NOMO-1 treated with dmso at 0.1 percent for 144 hours (cell line): ENCODE data around the gene PLXDC1.

Source experiments
- DNase-seq: peaks from one replicate; lab custom pipeline; 2025; ENCODE audit not compliant: unreplicated experiment; lab: John Stamatoyannopoulos, UW

Gene PLXDC1

GRCh38 chr17:39099663-39100286, 51.7 kb downstream of the PLXDC1 start:
- no peak for DNase-seq

GRCh38 chr17:39098588-39098987, 52.8 kb downstream of the PLXDC1 start:
- peak; percentile 12 for DNase-seq

- DNase-seq, result no peak
These were observed 53.9 kb downstream of the PLXDC1 start for GRCh38 chr17:39097537-39097936.

GRCh38 chr17:39097150-39097519, 54.3 kb downstream of the PLXDC1 start:
- DNase-seq, result no peak

- peak; percentile 35 for DNase-seq
These were observed 54.8 kb downstream of the PLXDC1 start for GRCh38 chr17:39096508-39097149.

- no peak for DNase-seq
These were observed 56.1 kb downstream of the PLXDC1 start for GRCh38 chr17:39095309-39095686.

- DNase-seq, result peak; percentile 5
These were observed 56.7 kb downstream of the PLXDC1 start for GRCh38 chr17:39094607-39095308.

- DNase-seq, result no peak
These were observed 58.7 kb downstream of the PLXDC1 start for GRCh38 chr17:39092692-39093230.

GRCh38 chr17:39090908-39091665, 60.4 kb downstream of the PLXDC1 start:
- no peak for DNase-seq

GRCh38 chr17:39090400-39090799, 61.0 kb downstream of the PLXDC1 start:
- no peak for DNase-seq

- no peak for DNase-seq
These were observed 66.9 kb downstream of the PLXDC1 start for GRCh38 chr17:39084558-39084957.

GRCh38 chr17:39083270-39083669, 68.2 kb downstream of the PLXDC1 start:
- DNase-seq, result no peak

- DNase-seq, result no peak
These were observed 69.0 kb downstream of the PLXDC1 start for GRCh38 chr17:39082482-39082881.

GRCh38 chr17:39081851-39082250, 69.6 kb downstream of the PLXDC1 start:
- no peak for DNase-seq

GRCh38 chr17:39080421-39081078, 70.9 kb downstream of the PLXDC1 start:
- no peak for DNase-seq

GRCh38 chr17:39079836-39080235, 71.6 kb downstream of the PLXDC1 start:
- no peak for DNase-seq

GRCh38 chr17:39077866-39078265, 73.6 kb downstream of the PLXDC1 start:
- DNase-seq, result no peak

GRCh38 chr17:39077252-39077651, 74.2 kb downstream of the PLXDC1 start:
- DNase-seq, result no peak

- DNase-seq, result no peak
These were observed 76.8 kb downstream of the PLXDC1 start for GRCh38 chr17:39074676-39075075.

- DNase-seq, result no peak
These were observed 77.5 kb downstream of the PLXDC1 start for GRCh38 chr17:39073916-39074315.

GRCh38 chr17:39073353-39073752, 78.1 kb downstream of the PLXDC1 start:
- DNase-seq, result no peak
